Astrocyte (in vitro differentiated cells and primary cell): ENCODE data around the gene ADAM8.

Source experiments
- CTCF ChIP-seq: IDR thresholded peaks from 2 replicates; pipeline ENCODE4 v1.5.1; 2011; ENCODE audit warnings: low read depth, mild to moderate bottlenecking, inconsistent platforms, low read length, moderate library complexity; ENCODE audit not compliant: insufficient read depth
- EZH2 ChIP-seq: IDR thresholded peaks from 2 replicates; pipeline ENCODE4 v1.6.1; 2012; ENCODE audit warnings: mild to moderate bottlenecking, low read length, inconsistent platforms; ENCODE audit not compliant: insufficient read depth

- TF ChIP-seq CTCF, result no peak
- TF ChIP-seq EZH2, result no peak
These were observed 31.0 kb downstream of the ADAM8 start for GRCh38 chr10:133245439-133246235.
